PC-9 (cell line): ENCODE measurements around the gene ZNF580.

Experiments
- EZH2 ChIP-seq: fragments of 200-600 bp; sonication (generic); IDR thresholded peaks from 2 replicates; pipeline ENCODE4 v1.8.0; 2017; ENCODE audit warnings: antibody characterized with exemption, low read depth
- TF ChIP-seq, protein P1 (sequence below): fragments of 200-600 bp; sonication (generic); conservative IDR thresholded peaks from 2 replicates; pipeline ENCODE4 v1.6.1; 2017; ENCODE audit warnings: mixed run types, antibody characterized with exemption, mild to moderate bottlenecking, moderate library complexity

DNA sequence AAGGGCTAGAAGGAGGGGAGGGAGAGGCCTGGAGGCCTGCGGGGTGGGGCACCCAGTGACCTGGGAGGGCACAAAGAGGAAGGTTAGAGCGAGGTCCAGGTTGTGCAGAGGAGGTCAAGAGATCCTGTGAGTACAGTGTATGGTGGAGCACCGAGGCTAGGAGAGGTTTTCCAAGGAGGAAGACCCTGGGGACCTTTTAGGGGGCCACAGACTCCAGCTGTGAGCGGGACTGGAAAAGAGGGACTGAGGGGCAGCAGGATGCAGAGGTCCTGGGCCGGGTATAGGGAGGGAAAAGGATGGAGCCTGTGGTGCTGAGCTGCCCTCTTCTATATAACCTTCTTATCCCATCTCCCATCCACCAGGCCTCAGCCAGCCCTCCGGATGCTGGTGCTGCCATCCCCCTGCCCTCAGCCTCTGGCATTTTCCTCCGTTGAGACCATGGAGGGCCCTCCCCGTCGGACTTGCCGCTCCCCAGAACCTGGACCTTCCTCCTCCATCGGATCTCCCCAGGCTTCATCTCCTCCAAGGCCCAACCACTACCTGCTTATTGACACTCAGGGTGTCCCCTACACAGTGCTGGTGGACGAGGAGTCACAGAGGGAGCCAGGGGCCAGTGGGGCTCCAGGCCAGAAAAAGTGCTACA lies 3.5 kb downstream of the ZNF580 start:
- TF ChIP-seq, protein P1, sequence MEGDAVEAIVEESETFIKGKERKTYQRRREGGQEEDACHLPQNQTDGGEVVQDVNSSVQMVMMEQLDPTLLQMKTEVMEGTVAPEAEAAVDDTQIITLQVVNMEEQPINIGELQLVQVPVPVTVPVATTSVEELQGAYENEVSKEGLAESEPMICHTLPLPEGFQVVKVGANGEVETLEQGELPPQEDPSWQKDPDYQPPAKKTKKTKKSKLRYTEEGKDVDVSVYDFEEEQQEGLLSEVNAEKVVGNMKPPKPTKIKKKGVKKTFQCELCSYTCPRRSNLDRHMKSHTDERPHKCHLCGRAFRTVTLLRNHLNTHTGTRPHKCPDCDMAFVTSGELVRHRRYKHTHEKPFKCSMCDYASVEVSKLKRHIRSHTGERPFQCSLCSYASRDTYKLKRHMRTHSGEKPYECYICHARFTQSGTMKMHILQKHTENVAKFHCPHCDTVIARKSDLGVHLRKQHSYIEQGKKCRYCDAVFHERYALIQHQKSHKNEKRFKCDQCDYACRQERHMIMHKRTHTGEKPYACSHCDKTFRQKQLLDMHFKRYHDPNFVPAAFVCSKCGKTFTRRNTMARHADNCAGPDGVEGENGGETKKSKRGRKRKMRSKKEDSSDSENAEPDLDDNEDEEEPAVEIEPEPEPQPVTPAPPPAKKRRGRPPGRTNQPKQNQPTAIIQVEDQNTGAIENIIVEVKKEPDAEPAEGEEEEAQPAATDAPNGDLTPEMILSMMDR, result no peak
- no peak for TF ChIP-seq EZH2
